HG03139 (cell line): ENCODE data around the gene CHID1.

Experiments
- ATAC-seq: cut with Tn5 transposase; IDR thresholded peaks from one replicate; pipeline ENCODE4 v1.9.1; 2021; ENCODE audit not compliant: unreplicated experiment

Gene CHID1

GRCh38 chr11:865462-866430 lies 44.9 kb downstream of the CHID1 start:
- ATAC-seq, result no peak

GRCh38 chr11:864898-865297 lies 45.7 kb downstream of the CHID1 start:
- no peak for ATAC-seq

- ATAC-seq, result no peak
These were observed 46.4 kb downstream of the CHID1 start for GRCh38 chr11:863910-864827.

GRCh38 chr11:863023-863909 lies 47.3 kb downstream of the CHID1 start:
- no peak for ATAC-seq

GRCh38 chr11:862696-863022 lies 48.0 kb downstream of the CHID1 start:
- ATAC-seq, result no peak

- ATAC-seq, result no peak
These were observed 48.4 kb downstream of the CHID1 start for GRCh38 chr11:862081-862661.

- ATAC-seq, result no peak
These were observed 49.5 kb downstream of the CHID1 start for GRCh38 chr11:861105-861479.

GRCh38 chr11:860234-861104 lies 50.1 kb downstream of the CHID1 start:
- no peak for ATAC-seq

GRCh38 chr11:859394-860131 lies 51.0 kb downstream of the CHID1 start:
- ATAC-seq, result no peak

- no peak for ATAC-seq
These were observed 51.8 kb downstream of the CHID1 start for GRCh38 chr11:858762-859339.

- ATAC-seq, result no peak
These were observed 52.4 kb downstream of the CHID1 start for GRCh38 chr11:858053-858761.

GRCh38 chr11:856397-856796 lies 54.2 kb downstream of the CHID1 start:
- ATAC-seq, result no peak

GRCh38 chr11:855796-856195 lies 54.8 kb downstream of the CHID1 start:
- ATAC-seq, result no peak

- no peak for ATAC-seq
These were observed 55.3 kb downstream of the CHID1 start for GRCh38 chr11:855330-855674.

- ATAC-seq, result no peak
These were observed 55.8 kb downstream of the CHID1 start for GRCh38 chr11:854601-855329.

- ATAC-seq, result no peak
These were observed 56.7 kb downstream of the CHID1 start for GRCh38 chr11:853682-854448.

GRCh38 chr11:852762-853161 lies 57.8 kb downstream of the CHID1 start:
- ATAC-seq, result no peak
